Esophagus squamous epithelium (tissue), 4 donors: ENCODE measurements around the gene NSA2.

Experiments
- POLR2A ChIP-seq, 4 donors: fragments of 450-650 bp; IDR thresholded peaks; one replicate each; pipeline ENCODE4 v1.6.1; 2017; ENCODE audit warnings: antibody characterized with exemption in 4 of 4, mild to moderate bottlenecking in 4 of 4, moderate library complexity in 3 of 4
- TF ChIP-seq, protein P1 (sequence below), 6 experiments: fragments of 450-650 bp in 4 of 6; fragments of 200-600 bp in 2 of 6; sonication (generic) in 2 of 6; IDR thresholded peaks; one replicate each; pipeline ENCODE4 v1.5.1; 2016 to 2019; ENCODE audit warnings: antibody characterized with exemption in 6 of 6, mild to moderate bottlenecking in 4 of 6, moderate library complexity in 4 of 6

DNA sequence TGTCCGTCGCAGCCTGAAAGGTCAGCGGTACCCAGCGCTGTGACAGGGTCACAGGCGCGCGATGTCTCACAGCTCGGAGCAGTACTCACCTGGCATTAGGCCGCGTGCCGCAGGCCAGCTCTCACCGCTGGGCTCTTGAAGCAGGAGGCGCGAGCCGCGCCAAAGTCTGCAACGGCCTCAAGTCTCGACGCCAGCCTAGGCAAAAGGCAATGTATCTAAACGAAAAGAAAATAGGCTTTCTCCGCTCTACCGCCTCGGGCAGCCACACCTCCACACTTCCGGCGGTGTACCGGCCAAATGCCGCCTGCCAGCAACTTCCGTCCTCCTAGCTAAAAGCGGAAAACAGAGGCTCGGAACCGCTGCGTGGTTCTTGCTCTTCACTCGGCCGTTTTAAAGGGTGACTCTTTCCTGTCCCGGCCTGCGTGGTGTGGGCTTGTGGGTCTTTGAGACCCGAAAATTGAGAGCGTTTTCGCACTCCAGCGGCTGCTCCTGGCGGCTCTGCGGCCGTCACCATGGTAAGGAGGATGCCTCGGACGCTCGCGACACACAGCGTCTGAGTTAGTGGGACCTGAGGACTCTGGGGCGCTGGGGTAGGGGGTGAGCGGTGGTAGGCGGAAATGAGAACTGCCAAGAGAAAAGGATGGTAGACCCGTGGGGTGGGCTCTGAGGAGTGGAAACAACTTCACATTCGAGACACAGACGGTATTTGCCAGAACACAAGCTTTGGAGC, at the start of gene NSA2, which contains the start of gene GFM2:
- TF ChIP-seq, protein P1, sequence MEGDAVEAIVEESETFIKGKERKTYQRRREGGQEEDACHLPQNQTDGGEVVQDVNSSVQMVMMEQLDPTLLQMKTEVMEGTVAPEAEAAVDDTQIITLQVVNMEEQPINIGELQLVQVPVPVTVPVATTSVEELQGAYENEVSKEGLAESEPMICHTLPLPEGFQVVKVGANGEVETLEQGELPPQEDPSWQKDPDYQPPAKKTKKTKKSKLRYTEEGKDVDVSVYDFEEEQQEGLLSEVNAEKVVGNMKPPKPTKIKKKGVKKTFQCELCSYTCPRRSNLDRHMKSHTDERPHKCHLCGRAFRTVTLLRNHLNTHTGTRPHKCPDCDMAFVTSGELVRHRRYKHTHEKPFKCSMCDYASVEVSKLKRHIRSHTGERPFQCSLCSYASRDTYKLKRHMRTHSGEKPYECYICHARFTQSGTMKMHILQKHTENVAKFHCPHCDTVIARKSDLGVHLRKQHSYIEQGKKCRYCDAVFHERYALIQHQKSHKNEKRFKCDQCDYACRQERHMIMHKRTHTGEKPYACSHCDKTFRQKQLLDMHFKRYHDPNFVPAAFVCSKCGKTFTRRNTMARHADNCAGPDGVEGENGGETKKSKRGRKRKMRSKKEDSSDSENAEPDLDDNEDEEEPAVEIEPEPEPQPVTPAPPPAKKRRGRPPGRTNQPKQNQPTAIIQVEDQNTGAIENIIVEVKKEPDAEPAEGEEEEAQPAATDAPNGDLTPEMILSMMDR (IDR thresholded peaks at IDR 0.05) = peak in 2 of 6 experiments; percentile 11 to 36
- TF ChIP-seq POLR2A (IDR thresholded peaks at IDR 0.05) = peak in 1 of 4 donors; percentile 33
